Gastrocnemius medialis (tissue), 4 donors: ENCODE measurements around the gene PAXX. TPM values are rescaled to one million over a fixed set of nuclear protein-coding genes. Genes with fewer than 3 reads are reported as not detected.

Experiments
- ATAC-seq, 2 donors: fragments of 150-250 bp; one replicate each; pipeline ENCODE4 v1.9.1; 2016
- DNase-seq, 2 donors: peaks; one replicate each; pipeline ENCODE4 v3.0.0-alpha.2; 2019
- H3K27ac ChIP-seq, 4 donors: fragments of 200-600 bp; sonication (generic); 1 replicate in 1 of 4; 2 replicates in 3 of 4; pipeline ENCODE4 v1.5.1; 2016 to 2018; ENCODE audit warnings: mild to moderate bottlenecking in 2 of 4, moderate library complexity in 1 of 4
- H3K27me3 ChIP-seq, 3 donors: fragments of 200-600 bp; sonication (generic) in 2 of 3; 1 replicate in 1 of 3; 2 replicates in 2 of 3; pipeline versions ENCODE4 v1.5.1 to v1.6.0; 2016 to 2019; ENCODE audit warnings: mild to moderate bottlenecking in 1 of 3, moderate library complexity in 1 of 3
- H3K36me3 ChIP-seq, 2 donors: fragments of 200-600 bp; sonication (generic) in 1 of 2; one replicate each; pipeline ENCODE4 v1.5.1; 2017 to 2018
- H3K4me1 ChIP-seq, 2 donors: fragments of 200-600 bp; sonication (generic) in 1 of 2; one replicate each; pipeline ENCODE4 v1.5.1; 2016 to 2017; ENCODE audit warnings: mild to moderate bottlenecking in 2 of 2
- H3K4me3 ChIP-seq, 4 donors: fragments of 200-600 bp; sonication (generic) in 3 of 4; 1 replicate in 1 of 4; 2 replicates in 3 of 4; pipeline ENCODE4 v1.5.1; 2016 to 2019; ENCODE audit warnings: mild to moderate bottlenecking in 2 of 4
- H3K9me3 ChIP-seq, 3 donors: fragments of 200-600 bp; sonication (generic) in 2 of 3; 1 replicate in 1 of 3; 2 replicates in 2 of 3; pipeline ENCODE4 v1.5.1; 2016 to 2019
- POLR2A ChIP-seq, 2 donors: fragments of 450-650 bp; IDR thresholded peaks; one replicate each; pipeline ENCODE4 v1.6.1; 2017; ENCODE audit warnings: antibody characterized with exemption in 2 of 2, mild to moderate bottlenecking in 2 of 2, moderate library complexity in 2 of 2
- in situ Hi-C, 4 donors: fragments of 200-750 bp; cut with MboI; loops; one replicate each; pipeline versions ENCODE4 v1.15.0 to v1.8.0; 2017; ENCODE audit warnings: low sequenced_read_pairs in 4 of 4
- intact Hi-C: fragments of 100-400 bp; cut with DNase I; formaldehyde crosslinking; loops from one replicate; pipeline ENCODE4 v1.15.1; 2023; ENCODE audit warnings: low total_unique reads
- total RNA-seq, 4 donors: library from RNA; depleted of rRNA; stranded (reverse); fragments of >200 nt; gene quantifications; one replicate each; pipeline versions ENCODE4 v1.1.0 to v1.2.3, GENCODE V29; 2016
- TF ChIP-seq, protein P1 (sequence below), 5 experiments: fragments of 450-650 bp in 3 of 5; fragments of 200-600 bp in 2 of 5; sonication (generic) in 2 of 5; IDR thresholded peaks in 4 of 5; conservative IDR thresholded peaks in 1 of 5; 1 replicate in 4 of 5; 2 replicates in 1 of 5; pipeline ENCODE4 v1.5.1; 2016 to 2019; ENCODE audit warnings: antibody characterized with exemption in 5 of 5, mild to moderate bottlenecking in 3 of 5, moderate library complexity in 3 of 5

Gene PAXX
- total RNA-seq, 4 donors from 2014 or later = 10.8 to 15.6 (median 14.6) TPM

DNA sequence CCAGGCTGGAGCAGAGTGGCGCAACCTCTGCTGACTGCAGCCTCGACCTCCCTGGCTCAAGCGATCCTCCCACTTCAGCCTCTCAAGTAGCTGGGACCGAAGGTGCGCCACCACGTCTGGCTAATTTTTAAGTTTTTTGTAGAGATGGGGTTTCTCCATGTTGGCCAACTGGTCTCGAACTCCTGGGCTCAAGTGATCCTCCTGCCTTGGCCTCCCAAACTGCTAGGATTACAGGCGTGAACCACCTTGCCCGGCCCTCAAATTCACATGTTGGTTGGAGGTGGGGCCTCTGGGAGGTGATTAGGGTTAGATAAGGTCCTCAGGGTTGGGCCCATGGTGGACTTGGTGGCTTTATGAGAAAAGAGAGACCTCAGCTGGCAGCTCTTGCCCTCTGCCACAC lies 30.1 kb upstream of the PAXX start:
- Histone ChIP-seq H3K9me3 (no peaks in the 10 kb centered on the region), H3K27me3 (peaks cover 0 to 6% (median 0%) of the 10 kb centered on the region in 3 donors), H3K4me3 (no peak overlapping the region), H3K4me1 (no peaks in the 10 kb centered on the region), H3K27ac (no peak overlapping the region), H3K36me3 (no peaks in the 10 kb centered on the region)
- ATAC-seq = no peak
- intact Hi-C loops = no loop called here
- in situ Hi-C loops = no loop called here
- no peak for DNase-seq
- TF ChIP-seq, protein P1, sequence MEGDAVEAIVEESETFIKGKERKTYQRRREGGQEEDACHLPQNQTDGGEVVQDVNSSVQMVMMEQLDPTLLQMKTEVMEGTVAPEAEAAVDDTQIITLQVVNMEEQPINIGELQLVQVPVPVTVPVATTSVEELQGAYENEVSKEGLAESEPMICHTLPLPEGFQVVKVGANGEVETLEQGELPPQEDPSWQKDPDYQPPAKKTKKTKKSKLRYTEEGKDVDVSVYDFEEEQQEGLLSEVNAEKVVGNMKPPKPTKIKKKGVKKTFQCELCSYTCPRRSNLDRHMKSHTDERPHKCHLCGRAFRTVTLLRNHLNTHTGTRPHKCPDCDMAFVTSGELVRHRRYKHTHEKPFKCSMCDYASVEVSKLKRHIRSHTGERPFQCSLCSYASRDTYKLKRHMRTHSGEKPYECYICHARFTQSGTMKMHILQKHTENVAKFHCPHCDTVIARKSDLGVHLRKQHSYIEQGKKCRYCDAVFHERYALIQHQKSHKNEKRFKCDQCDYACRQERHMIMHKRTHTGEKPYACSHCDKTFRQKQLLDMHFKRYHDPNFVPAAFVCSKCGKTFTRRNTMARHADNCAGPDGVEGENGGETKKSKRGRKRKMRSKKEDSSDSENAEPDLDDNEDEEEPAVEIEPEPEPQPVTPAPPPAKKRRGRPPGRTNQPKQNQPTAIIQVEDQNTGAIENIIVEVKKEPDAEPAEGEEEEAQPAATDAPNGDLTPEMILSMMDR (IDR thresholded peaks at IDR 0.05 in 4 of 5, conservative IDR thresholded peaks at IDR 0.05 in 1 of 5) = no peak
- TF ChIP-seq POLR2A (IDR thresholded peaks at IDR 0.05) = no peak

DNA sequence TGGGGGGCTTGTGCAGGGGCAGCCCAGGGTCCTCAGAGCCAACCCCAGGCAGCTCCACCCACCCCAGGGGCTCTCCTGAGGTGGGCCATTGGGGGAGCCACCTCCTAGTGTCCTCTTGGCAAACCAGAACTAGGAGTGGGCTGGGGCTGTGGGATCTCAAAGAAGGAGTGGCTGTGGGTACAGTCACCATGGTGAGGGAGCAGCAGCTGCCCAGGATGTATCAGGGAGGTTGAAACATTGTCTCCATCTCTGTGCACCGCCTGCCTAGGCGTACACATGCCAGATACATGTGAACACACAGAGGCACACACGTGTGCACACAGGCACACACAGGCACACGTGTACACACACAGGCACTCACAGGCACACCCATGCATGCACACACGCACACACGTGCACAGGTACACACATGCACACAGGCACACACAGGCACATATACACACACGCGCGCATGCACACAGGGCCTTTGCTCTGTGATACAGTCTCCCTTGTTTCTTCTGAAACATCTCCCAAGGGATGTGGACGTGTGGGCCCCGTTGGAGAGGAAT lies 29.4 kb upstream of the PAXX start:
- DNase-seq (no peak), ATAC-seq (no peak)
- H3K27ac ChIP-seq = no peak overlapping the region
- in situ Hi-C loops (no loop called here), intact Hi-C loops (no loop called here)
- H3K4me3 ChIP-seq = no peak overlapping the region
- no peaks in the 10 kb centered on the region for H3K9me3 ChIP-seq
- TF ChIP-seq, protein P1 (IDR thresholded peaks at IDR 0.05 in 4 of 5, conservative IDR thresholded peaks at IDR 0.05 in 1 of 5) = no peak
- no peaks in the 10 kb centered on the region for H3K4me1 ChIP-seq
- H3K36me3 ChIP-seq = no peaks in the 10 kb centered on the region
- H3K27me3 ChIP-seq = peaks cover 0 to 6% (median 0%) of the 10 kb centered on the region in 3 donors

DNA sequence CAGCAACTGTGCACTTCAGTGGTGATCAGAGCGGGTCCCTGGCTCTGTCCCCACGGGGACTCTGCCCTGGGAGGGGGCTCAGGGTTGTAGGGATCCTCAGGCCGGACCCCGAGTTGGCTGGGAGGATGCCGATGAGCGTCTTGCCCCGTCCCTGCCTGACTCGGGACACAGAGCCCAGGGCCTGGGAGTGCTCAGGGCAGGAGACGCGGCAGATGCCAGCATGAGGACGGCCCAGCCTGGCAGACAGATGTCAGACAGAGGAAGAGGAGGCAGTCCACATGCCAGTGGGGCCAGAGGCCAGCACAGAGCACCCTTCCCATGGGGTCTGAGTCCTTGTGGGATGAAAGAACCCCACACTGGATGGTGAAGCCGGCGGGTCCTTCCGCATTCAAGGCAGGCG lies 28.9 kb upstream of the PAXX start:
- TF ChIP-seq POLR2A (IDR thresholded peaks at IDR 0.05) = no peak
- TF ChIP-seq, protein P1 (IDR thresholded peaks at IDR 0.05 in 4 of 5, conservative IDR thresholded peaks at IDR 0.05 in 1 of 5) = no peak
- Histone ChIP-seq H3K27me3 (peaks cover 0 to 6% (median 0%) of the 10 kb centered on the region in 3 donors), H3K4me3 (no peak overlapping the region), H3K27ac (no peak overlapping the region), H3K9me3 (no peaks in the 10 kb centered on the region), H3K36me3 (no peaks in the 10 kb centered on the region), H3K4me1 (no peaks in the 10 kb centered on the region)
- DNase-seq (no peak), ATAC-seq (no peak)
- in situ Hi-C loops = no loop called here
- intact Hi-C loops = no loop called here

DNA sequence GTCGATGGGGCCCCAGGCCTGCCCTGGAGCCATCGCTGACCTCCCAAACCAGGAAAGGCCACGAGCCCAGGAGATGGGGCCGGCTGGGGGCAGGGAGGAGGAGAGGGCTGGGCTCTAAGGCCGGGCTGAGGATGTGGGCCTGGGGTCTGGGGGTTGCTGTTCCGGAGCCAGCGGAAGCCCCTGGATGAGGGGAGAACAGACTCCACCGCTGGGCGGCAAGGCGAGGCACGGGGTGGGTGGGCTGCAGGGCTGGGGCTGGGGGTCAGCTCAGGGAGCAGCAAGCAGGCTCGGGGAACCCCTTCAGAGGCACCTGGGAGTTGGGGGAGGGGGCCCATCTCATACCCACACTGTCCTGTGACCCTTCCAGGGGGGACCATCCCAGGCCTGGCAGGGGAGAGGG lies 28.5 kb upstream of the PAXX start:
- intact Hi-C loops (no loop called here), in situ Hi-C loops (no loop called here)
- Histone ChIP-seq H3K27ac (no peak overlapping the region), H3K9me3 (no peaks in the 10 kb centered on the region), H3K27me3 (peaks cover 0 to 6% (median 0%) of the 10 kb centered on the region in 3 donors), H3K36me3 (no peaks in the 10 kb centered on the region), H3K4me1 (no peaks in the 10 kb centered on the region), H3K4me3 (no peak overlapping the region)
- no peak for DNase-seq
- TF ChIP-seq POLR2A (IDR thresholded peaks at IDR 0.05) = no peak
- TF ChIP-seq, protein P1 (IDR thresholded peaks at IDR 0.05 in 4 of 5, conservative IDR thresholded peaks at IDR 0.05 in 1 of 5) = no peak
- ATAC-seq = no peak

DNA sequence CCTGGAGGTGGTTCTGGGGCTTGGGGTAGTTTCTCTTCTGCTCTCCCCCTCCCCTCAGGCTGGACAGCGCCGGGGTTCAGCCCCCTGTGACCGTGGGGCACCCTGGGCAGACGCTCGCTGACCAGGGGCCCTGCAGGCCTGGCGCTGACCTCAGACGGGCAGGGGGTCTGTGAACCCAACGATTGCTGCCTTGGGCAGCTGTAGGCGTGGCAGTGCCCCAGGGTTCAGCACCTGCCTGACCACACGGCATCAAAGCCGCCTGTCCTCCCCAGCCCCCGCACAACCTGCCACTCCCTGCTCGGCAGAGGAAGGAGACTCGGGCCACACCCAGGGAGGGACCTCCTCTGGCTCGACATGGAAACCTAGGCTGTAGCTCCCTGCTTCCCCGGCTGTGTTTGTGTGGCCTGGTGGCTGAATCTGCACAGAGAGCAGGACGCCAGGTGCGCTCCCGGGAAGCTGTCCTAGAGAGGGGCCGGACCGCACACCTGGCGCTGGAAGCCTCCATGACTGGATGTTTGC lies 28.0 kb upstream of the PAXX start:
- Histone ChIP-seq H3K4me3 (no peak overlapping the region), H3K36me3 (no peaks in the 10 kb centered on the region), H3K4me1 (no peaks in the 10 kb centered on the region), H3K9me3 (no peaks in the 10 kb centered on the region), H3K27me3 (peaks cover 0 to 6% (median 0%) of the 10 kb centered on the region in 3 donors), H3K27ac (no peak overlapping the region)
- DNase-seq = no peak
- intact Hi-C loops = no loop called here
- in situ Hi-C loops = no loop called here
- ATAC-seq = no peak
- no peak for TF ChIP-seq POLR2A (IDR thresholded peaks at IDR 0.05)
- TF ChIP-seq, protein P1 (IDR thresholded peaks at IDR 0.05 in 4 of 5, conservative IDR thresholded peaks at IDR 0.05 in 1 of 5) = no peak
